GM12892 (cell line): ENCODE data around the gene SNAPC2.

Experiments used
- POLR2A ChIP-seq: IDR thresholded peaks from 2 replicates; pipeline ENCODE4 v1.6.1; 2011; ENCODE audit warnings: low read depth, low read length, control low read depth
- POLR2AphosphoS5 ChIP-seq: IDR thresholded peaks from 2 replicates; pipeline ENCODE4 v1.6.1; 2011; ENCODE audit warnings: low read depth, low read length, control low read depth
- TAF1 ChIP-seq: IDR thresholded peaks from 2 replicates; pipeline ENCODE4 v1.6.1; 2011; ENCODE audit warnings: low read depth, mild to moderate bottlenecking, control low read depth, low read length, borderline replicate concordance

- peak; percentile 86 for TF ChIP-seq POLR2A
- peak; percentile 87 for TF ChIP-seq POLR2AphosphoS5
- peak; percentile 55 for TF ChIP-seq TAF1
Observed at GRCh38 chr19:7903244-7904073, 16.7 kb upstream of the SNAPC2 start, which contains the start of gene MAP2K7.
